Stimulated activated CD4-positive, alpha-beta T cell treated with anti-CD3 and anti-CD28 coated beads, TNF-alpha, amount 100 ng/mL, for 1 hour (primary cell): ENCODE data around the gene KCTD18.

ENCODE experiments used
- DNase-seq, 3 donors: peaks; one replicate each; pipeline ENCODE4 v3.0.0-alpha.2; 2020; ENCODE audit warnings: low read depth in 3 of 3, low spot score in 1 of 3

Gene KCTD18

DNA sequence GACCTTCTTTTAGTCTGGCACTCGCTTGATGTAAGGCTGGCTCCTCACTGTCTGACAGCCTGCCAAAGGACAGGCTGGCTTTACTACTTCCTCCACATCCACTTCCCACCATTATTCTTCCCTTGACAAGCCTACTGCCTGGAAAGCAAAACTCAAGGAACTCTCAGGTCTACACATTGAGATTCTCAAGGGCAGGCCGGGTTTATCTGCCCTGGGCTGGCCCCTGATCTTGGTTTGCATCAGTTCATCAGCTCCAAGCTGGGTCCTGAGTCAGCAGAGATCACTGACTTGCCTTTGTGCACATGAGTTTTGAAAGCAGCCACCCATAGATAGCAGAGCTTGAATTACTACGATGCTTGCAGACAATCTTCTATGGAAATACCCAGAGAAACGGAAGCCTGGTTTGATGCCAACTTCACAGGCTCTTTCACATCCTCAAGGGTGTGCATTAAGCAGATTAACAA, 53.9 kb downstream of the KCTD18 start:
- no peak for DNase-seq

DNA sequence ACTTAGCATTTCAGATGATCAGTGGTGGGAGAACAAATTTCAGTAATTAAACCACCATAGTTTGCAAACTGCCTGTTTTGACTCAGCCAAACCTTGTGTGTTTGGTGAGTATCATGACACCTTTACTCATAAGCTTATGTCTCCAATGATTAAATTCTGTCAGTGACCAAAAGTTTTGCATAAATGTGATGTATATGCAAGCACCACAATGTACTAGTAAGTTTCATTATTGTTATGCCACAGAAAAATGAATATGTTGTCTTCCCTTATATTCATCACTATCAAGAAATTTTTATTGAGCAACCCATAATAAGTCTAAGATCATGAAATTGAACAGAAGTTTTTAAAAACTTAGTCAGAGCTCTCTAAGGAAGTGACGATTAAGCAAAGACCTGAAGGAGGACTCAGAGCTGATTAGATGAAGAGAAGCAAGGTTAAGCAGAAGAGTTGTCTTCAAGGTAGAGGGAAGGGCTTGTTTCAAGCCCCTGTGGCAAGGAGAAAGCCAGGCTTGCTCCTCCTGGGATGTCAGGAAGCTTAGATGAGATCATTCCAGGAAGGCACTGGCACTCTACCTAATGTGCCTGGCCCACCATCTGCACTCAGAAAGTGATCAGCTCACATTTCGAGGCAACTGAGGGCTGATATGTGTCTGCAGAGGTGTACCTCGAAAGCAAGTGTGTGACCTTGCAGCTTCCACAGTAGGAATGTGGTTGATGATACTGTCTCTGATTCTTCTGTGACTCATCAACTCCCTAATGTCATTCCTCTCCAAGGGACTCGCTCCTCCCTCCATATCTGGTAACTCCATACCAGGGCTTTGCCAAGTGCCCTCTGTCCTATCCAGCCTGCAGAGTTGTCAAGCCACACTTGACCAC, 54.7 kb downstream of the KCTD18 start:
- no peak for DNase-seq

DNA sequence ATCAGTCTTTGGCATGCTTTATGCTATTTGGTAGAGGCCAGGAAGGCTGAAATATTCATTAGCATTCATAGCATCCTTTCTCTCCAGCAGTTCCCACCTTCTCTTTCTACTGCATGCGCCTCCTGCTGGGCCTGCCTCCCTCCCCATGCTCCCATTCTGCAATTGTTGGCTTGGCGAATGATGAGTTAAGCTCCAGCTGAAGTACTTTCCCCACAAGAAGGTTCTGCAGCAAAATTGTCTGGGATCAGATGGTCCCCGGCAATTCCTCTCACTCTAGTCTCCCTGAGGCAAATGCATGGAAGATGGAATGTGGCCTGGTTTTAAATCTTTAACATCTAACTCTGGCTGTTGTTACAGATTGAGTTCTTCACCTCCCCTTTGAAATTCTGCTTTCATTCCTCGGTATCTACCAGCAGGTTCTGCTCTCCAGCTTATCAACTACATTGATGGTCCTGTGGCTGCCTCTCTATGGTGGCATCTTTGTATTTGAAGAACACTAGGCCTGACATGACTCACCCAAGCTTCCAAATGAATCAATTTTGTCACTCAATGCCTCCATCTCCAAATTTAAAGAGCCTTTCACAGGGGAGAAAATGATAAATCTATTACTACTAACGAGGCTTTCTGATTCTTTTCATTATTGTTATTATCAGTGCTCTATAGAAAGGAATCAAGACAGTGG, 55.9 kb downstream of the KCTD18 start:
- no peak for DNase-seq

DNA sequence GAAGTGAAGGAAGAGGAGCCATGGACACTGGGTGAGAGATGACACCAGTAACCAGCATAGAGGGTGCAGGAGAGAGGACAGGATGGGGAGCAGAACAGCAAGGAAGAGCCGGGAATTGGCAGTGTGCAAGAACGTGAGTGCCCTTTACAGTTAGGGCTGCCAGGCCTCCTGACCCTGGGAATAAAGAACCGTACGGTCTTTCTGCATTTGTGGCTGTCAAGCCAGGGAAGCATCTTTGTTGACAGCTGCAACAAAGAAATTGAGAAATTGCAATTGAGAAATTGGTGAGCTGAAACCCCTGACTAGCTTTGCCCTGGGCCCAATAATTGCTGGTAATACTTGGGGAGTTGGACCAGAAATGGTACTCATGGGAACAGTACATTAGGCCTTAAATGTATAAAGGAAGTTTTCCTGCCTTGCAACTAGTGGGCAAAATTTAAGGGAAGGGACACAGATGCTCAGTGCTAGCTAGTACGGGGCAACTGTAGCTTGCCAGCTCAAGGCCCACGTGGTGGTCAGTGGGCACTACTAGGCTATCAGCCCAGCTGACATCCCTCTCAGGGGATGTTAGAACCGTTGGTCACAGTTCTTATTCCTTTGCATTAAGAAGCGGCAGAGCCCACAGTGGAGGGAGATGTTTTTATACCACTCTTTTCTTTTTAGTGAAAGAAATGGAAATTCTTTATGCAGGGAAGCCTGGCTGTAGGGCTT, 56.6 kb downstream of the KCTD18 start:
- DNase-seq, result no peak

DNA sequence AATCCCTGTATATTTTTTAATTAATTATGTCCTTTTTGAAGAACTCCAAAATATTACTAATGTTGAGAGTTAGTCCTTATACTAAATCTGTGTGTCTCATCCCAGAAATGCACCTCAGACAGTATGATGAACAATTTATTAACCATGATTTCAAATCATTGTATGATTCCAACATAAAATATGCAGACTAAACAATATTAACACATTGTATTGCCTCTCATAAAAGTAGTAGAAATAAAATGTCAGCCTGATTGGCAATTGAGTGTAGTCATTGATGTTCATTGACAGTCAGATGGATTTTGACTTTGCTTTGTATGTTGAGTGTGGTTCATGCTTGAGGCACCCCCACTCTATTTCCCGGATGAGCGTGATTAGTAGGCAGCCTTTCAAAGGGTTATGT, 57.5 kb downstream of the KCTD18 start:
- no peak for DNase-seq

DNA sequence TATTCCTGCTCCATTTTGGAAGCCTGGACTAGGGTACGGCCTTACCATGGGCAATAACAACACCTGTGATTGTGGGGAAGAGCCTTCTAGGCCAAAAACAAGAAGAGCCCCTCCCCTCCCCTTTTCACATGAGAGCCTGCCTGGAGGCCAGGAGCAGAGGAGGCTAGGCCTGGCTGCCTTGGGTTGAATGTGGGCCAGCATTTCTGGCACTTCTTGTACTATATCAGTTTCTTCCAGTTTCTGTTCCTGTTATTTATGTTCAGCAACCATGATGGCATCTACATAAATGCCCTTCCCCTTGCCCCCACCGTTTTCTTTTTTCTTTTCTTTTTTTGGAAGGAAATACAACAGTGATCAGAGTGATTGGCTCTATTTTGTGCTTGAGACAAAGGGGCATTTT, 58.4 kb downstream of the KCTD18 start:
- no peak for DNase-seq

DNA sequence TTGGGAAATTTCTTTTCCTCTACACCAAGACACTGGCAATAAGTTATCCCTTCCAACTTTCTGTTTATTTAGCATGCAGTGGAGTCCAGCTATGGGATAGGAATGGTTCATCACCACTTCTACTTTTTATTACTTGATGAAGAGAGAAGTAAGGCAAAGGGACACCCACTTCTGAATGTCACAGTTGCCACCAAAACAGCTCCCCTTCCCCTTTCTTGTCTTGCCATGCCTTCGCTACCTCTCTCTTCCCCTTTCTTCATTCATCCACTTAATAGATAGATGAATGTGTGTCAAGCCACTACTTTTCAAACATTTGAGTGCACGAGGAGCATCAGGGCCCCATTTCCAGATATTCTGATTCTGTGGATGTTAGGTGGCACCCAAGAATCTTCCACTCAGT, 59.6 kb downstream of the KCTD18 start:
- no peak for DNase-seq

DNA sequence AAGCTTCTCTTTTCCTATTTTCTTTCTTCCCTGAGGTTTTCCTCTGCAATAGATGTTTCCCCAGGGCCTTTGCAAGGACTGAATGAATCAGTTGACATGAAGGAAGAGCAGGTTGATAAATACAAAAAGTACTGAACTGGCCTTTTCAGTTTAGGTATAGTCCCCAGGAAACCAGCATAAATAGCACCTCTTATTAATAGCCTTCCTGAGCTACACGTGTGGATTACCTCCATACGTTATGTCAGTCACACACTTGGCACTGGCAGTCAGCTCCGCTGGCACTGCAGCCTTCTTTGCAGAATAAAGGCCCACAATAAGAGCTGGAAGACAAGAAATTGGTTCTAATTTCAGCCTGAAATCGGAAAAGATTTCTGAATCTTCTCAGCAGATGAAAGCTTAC, 60.7 kb downstream of the KCTD18 start:
- DNase-seq, result no peak

DNA sequence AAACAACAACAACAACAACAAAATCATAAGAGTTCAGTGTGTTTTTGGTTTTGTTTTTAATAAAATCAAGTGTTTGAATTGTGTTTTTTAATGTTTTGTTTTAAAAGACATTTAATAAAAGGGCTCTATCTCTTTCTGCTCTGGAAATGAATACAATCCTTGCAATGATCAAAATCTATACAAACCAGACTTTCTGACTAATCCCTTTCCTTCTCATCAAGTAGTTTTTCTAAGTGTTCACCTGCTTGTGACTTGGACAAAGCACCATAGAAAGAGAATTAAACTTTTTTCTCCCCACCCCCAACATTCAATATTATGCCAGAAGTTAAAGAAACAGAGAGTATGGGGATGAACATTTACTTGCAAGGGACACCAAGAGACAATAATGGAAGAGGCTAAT, 61.4 kb downstream of the KCTD18 start:
- DNase-seq, result no peak

DNA sequence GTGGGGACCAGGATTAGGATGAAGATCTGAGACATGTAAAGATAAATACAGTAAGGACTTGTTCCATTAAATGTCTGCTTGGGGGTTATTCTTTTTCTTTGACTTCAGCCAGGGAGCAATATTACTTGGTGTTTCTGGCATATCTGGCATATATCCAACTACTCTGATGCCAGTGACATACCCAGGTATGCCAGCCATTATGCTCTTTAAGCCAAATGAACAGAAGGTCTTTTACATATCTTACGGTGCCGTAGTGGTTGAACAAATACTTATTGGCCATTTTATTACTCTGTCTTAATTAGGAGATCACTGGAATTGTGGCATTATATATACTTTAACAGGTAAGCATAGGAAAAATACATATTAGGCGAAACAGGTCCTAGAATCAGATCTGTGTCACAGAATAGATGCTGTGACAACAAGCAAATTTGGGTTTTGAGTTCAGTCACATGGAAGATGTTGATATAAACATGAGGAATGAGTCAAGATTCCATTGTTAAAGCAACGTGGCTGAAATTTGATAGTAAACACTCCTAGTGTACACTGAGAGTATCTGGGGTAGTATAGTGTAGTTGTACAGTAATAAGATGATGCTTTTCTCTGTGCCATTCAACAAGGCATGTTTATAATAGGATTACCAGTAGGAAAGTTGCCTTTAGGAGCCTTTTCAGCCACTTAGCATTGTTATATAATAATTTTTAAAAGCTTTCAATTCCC, 62.6 kb downstream of the KCTD18 start:
- no peak for DNase-seq

DNA sequence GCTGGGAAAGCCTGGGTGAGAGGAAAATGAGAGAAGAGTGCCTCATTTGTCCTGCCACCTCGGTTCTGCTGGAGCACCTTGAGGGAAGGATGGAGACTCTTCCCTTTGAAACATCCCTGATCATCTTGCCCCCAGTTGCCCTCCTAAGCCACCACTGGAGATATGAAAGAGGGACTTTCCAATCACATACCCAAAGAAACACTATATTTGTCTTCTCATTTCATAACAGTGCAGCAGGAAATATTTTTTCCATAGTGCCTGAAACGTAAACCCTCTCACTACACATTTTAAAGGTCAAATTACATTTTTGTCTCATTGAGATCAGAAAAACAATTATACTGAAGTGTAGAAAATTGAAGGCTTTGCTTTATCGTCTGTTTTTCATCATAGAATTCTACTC, 63.3 kb downstream of the KCTD18 start:
- no peak for DNase-seq

DNA sequence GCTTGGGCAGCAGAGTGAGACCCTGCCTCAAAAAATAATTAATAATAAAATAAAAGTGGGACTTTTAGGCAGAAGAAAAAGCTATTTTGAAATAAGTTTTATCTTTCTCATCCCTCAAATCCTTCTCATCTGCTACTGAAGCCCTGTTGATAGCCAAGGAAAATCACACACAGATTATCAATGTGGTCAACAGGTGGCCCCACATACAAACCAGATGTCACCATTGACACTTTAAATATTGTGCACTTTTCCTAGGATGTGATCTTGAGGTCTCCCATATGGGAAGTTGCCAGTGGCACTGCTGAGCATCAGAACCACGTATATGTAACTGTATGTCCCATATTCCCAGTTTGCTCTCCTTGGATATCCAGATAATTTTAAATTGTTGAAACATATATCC, 64.6 kb downstream of the KCTD18 start:
- no peak for DNase-seq

DNA sequence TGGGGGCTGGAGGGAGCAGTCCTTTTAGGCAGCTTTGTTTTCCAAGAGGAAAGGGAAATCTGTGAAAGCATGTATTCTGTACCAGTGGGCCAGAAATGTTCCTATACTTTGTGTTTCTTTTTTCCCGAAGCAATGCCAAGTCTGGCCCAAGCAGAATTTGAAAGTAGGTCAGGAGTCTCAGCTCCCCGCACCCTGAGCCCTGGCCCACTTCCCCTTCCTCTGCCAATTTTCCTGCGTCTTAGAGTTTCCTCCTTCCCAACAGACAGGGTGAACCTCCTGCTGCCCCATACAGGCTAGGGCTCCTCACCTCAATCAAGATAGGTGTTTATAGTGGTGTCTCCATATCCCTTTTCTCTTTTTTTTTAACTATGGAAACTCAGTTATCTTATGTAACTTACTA, 65.3 kb downstream of the KCTD18 start:
- DNase-seq, result no peak

DNA sequence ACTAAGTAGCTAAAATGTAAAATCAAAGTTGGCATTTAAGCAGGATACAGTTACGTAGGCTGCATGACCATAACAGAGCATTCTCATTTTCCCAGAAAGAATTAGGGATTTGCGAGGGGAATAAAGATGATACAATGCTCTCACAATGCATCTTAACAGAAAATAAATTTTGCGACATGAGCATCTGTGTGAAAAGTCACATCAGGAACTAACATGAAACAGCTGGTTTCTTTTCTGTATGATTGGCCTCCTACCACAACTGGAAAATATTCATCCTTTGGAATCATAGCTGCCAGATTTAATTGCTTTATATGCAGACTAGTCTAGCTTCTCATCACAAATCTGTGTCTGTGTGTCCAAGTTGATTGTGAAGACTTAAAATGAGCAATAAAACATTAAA, 66.0 kb downstream of the KCTD18 start:
- no peak for DNase-seq

DNA sequence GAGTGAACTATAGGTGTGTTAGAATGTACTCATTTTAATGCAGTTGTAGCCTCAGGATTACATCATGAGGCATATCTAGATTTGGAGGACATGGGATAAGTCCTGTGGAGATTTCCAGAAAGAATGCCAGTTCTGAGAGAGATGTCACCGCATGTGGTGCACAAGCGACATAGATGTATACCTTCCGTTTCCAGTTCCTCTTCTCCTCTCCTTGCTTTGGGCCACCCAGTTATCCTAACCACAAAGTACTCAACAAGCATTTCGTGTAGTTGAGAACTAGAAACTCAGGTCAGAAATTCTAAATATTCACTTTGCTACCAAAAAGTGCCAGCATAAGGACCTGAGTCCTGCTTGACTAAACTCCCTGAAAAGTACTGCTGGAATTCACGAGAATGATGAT, 66.5 kb downstream of the KCTD18 start:
- DNase-seq, result no peak

DNA sequence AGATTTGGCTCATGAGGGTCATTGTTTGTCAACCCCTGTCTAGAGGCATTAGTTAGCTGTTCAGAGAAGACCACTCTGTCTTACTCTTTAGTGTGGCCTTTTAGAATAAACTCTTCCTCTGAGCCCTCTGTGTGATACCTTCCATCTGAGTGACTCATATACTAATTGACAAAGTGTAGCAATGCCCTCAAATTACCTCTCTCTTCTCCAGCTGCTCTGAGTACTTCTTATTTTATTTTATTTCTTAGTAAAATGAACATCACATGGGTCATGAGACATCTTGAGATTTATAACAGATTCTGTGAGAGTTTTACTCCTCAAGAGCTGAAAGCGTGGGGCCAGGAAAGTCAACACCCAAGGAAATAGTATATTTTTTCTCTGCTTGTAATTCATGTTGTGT, 67.4 kb downstream of the KCTD18 start:
- no peak for DNase-seq

DNA sequence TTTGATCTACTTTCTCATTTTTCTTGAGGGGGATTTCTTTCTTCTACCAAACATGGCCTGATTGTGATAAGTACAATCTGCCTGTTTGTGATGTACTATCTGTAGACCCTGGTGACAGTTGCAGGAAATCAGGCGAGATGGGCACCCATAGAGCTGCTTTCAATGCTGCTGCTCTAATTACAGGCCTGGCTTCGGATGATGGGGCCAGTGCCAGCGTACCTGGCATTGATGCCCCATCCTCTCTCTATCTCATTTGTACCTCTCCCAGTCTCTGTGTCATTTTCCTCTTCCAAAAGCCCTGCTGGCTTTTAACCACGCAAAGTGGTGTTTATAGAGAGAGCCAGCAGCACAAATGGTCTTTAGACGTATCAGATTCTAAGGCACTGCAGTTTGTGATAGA, 69.9 kb downstream of the KCTD18 start:
- DNase-seq, result no peak
